T-helper 1 cell treated with Interleukin-12 subunit alpha and Interleukin-12 subunit beta and Interleukin-4 antibody, amounts not matched to agents 30 μg/mL and 1 μg/mL, for 36 hours (primary cell): ENCODE measurements around the gene NPIPB9.
A peak's percentile ranks its signal among the peaks of the same experiment; 100 is the strongest.
"Not testable (repeated sequence)": the region's sequence is repeated elsewhere in the genome, so short reads cannot be mapped to it uniquely, and the experiment has no call there.

Experiments used
- H3K27ac Mint-ChIP-seq: one replicate; pipeline ENCODE4 v1.8.0; 2021; ENCODE audit warnings: mild to moderate bottlenecking, mixed read lengths
- H3K27me3 Mint-ChIP-seq: one replicate; pipeline ENCODE4 v1.8.0; 2021; ENCODE audit warnings: low read depth, mixed read lengths
- H3K36me3 Mint-ChIP-seq: one replicate; pipeline ENCODE4 v1.8.0; 2021; ENCODE audit warnings: low read depth, mixed read lengths
- H3K4me1 Mint-ChIP-seq: one replicate; pipeline ENCODE4 v1.8.0; 2021; ENCODE audit warnings: low read depth, mixed read lengths
- H3K4me3 Mint-ChIP-seq: one replicate; pipeline ENCODE4 v1.8.0; 2021; ENCODE audit warnings: mild to moderate bottlenecking, moderate library complexity, mixed read lengths
- H3K9me3 Mint-ChIP-seq: one replicate; pipeline ENCODE4 v1.8.0; 2021; ENCODE audit warnings: mixed read lengths

NPIPB9 gene

DNA sequence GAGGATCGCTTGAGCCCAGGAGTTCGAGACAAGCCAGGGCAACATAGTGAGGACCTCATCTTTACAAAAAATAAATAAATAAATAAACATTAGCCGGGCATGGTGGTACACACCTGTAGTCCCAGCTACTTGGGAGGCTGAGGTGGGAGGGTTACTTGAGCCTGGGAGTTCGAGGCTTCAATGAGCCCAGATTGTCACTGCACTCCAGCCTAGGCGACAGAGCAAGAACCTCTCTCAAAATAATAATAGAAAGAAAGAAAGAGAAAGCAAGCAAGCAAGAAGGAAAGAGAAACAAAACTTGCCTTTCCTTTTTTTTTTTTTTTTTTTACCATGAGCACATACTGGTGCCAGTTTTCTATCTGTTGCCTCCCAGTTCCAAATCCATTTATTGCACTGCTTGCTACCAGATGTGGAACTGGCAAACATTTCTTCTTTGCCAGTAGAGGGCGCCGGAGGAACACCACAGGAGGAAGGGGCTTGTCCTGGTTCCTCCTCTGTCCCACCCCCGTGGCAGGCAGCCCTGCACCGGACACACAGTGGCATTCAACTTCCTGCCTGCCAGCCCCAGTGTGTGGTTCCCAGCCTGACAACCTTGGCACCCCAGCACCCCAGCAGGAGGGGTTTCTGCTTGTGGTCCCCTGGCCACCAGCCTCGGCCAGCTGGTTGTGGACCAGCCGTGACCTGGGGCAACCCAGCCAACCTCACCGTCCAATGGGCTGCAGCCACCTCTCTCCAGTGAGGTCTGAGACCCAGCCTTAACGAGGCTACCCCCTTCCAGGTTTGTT, 50.8 kb downstream of the NPIPB9 start:
- H3K9me3 Mint-ChIP-seq, H3K36me3 Mint-ChIP-seq, H3K4me1 Mint-ChIP-seq, H3K27me3 Mint-ChIP-seq: not testable (repeated sequence)
- peak overlapping the region; percentile 72 for H3K4me3 Mint-ChIP-seq
- peak overlapping the region; percentile 82 for H3K27ac Mint-ChIP-seq

DNA sequence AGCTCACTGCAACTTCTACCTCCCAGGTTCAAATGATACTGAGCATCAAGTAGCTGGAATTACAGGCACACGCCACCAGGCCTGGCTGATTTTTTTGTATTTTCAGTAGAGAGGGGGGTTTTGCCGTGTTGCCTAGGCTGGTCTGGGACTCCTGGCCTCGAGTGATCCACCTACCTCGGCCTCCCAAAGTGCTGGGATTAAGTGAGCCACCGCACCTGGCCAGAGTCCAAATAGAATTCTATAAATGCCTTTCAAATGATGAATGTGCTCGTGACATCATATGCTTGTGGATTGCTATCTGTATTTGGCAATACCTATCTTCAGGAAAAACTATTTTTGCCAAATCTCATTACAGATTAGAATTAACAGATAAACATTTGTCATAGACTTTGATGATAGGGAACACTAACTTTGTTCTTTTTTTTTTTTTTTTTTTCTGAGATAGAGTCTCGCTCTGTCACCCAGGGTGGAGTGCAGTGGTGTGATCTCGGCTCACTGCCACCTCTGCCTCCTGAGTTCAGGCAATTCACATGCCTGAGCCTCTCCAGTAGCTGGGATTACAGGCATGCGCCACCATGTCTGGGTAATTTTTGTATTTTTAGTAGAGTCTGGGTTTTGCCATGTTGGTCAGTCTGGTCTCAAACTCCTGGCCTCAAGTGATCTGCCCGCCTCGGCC, 56.0 kb downstream of the NPIPB9 start:
- not testable (repeated sequence) for H3K27me3 Mint-ChIP-seq, H3K9me3 Mint-ChIP-seq, H3K27ac Mint-ChIP-seq, H3K4me3 Mint-ChIP-seq, H3K4me1 Mint-ChIP-seq, H3K36me3 Mint-ChIP-seq

- H3K27ac Mint-ChIP-seq, result no peak overlapping the region
- H3K4me3 Mint-ChIP-seq, result no peak overlapping the region
- peaks cover 15% of the 10 kb centered on the region for H3K36me3 Mint-ChIP-seq
- H3K9me3 Mint-ChIP-seq, result no peaks in the 10 kb centered on the region
- H3K4me1 Mint-ChIP-seq, result peaks cover 13% of the 10 kb centered on the region
- H3K27me3 Mint-ChIP-seq, result no peaks in the 10 kb centered on the region
Measured at GRCh38 chr16:28820016-28820415, 68.4 kb downstream of the NPIPB9 start.

DNA sequence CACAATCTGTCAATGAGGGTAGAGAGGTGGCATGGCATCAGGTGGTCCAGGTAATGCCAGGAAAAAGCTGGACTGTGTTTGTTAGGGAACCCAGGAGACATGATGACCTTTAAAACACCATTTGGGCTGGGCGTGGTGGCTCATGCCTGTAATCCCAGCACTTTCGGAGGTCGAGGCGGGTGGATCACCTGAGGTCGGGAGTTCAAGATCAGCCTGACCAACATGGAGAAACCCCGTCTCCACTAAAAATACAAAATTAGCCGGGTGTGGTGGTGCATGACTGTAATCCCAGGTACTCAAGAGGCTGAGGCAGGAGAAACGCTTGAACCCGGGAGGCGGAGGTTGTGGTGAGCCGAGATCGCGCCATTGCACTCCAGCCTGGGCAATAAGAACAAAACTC, 69.0 kb downstream of the NPIPB9 start:
- peak overlapping the region; percentile 16 for H3K27ac Mint-ChIP-seq
- peak overlapping the region; percentile 51 for H3K4me3 Mint-ChIP-seq

DNA sequence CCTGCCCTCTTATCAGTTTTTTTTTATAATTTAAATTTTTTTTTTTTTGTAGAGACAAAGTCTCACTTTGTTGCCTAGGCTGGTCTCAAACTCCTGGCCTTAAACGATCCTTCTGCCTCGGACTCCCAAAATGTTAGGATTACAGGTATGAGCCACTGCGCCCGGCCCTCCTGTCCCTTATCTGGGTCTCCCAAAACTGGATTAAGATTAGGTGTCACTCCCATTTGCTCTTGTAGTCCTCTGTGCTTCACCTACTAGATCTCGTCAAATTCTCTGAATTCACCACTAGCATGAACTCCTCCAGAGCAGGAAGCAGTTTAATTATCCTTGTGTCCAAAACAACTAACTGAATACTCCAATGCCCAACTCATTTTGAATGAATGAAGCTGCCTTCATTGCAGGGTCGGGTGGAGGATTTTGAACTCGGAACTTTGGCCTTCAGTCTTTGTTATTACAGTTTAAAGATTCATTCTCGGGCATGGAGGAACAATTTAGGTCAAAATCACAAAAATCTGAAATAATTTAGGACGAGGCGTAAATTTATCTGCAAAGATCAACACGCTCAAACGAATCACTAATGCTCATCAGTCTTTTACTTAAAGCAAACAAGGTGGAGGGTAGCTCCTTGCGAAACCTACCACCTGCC, 70.4 kb downstream of the NPIPB9 start:
- H3K27ac Mint-ChIP-seq, result peak overlapping the region; percentile 83
- peaks cover 29% of the 10 kb centered on the region for H3K4me1 Mint-ChIP-seq
- peaks cover 32% of the 10 kb centered on the region for H3K36me3 Mint-ChIP-seq
- no peaks in the 10 kb centered on the region for H3K9me3 Mint-ChIP-seq
- peak overlapping the region; percentile 87 for H3K4me3 Mint-ChIP-seq
- H3K27me3 Mint-ChIP-seq, result no peaks in the 10 kb centered on the region

More for the DNA sequence above, 69.0 kb downstream of the NPIPB9 start:
- H3K27me3 Mint-ChIP-seq, H3K9me3 Mint-ChIP-seq: not testable (repeated sequence)
- Mint-ChIP-seq H3K4me1 (peaks cover 19% of the 10 kb centered on the region), H3K36me3 (peaks cover 20% of the 10 kb centered on the region)
